Mucosa of gallbladder (tissue), 1 donor: Measurements from ENCODE around the gene NINJ1. TPM values are rescaled to one million over a fixed set of nuclear protein-coding genes. Genes with fewer than 3 reads are reported as not detected.

ENCODE experiments used
- DNase-seq: peaks from one replicate; pipeline ENCODE4 v3.0.0-alpha.2; 2020; ENCODE audit warnings: low spot score
- total RNA-seq: library from RNA; stranded (reverse); gene quantifications from one replicate; pipeline ENCODE4 v1.2.1, GENCODE V29; 2021
- donor health status: DM: no; HTN: no; CAD: no.

The NINJ1 gene
- total RNA-seq, 1 donor from 2014 or later = 75.6 TPM

DNA sequence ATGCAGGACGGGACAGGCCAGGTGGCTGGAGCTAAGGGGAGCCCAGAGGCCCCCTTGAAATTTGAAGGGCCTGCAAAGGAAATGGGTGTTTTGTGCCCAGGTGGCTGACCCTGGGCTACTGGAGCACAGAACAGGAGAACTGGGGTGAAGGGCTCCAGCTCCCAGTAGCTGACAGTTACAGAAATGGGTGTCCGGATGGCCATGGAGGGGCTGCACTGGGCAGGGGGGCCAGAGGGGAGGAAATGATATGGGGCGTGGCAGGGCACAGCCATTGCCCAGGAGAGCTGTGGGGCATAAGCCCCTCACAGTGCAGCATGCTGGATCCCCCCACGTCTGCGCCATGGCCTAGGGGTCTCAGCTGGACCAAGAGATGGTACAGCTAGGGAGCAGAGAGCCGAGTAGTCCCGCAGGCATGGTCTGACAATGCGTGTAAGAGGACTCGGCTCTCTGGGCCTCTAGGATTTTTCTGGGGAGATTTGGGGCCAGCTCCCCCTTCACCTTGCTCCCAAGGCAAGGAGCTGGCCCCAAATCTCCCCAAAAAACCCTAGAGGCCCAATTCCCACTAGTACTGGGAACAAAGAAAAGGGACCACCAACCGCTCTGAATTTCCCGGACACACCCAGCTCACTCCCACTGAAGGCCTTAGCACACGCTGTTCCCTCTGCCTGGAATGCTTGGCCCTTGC lies 45.9 kb downstream of the NINJ1 start:
- DNase-seq = no peak

DNA sequence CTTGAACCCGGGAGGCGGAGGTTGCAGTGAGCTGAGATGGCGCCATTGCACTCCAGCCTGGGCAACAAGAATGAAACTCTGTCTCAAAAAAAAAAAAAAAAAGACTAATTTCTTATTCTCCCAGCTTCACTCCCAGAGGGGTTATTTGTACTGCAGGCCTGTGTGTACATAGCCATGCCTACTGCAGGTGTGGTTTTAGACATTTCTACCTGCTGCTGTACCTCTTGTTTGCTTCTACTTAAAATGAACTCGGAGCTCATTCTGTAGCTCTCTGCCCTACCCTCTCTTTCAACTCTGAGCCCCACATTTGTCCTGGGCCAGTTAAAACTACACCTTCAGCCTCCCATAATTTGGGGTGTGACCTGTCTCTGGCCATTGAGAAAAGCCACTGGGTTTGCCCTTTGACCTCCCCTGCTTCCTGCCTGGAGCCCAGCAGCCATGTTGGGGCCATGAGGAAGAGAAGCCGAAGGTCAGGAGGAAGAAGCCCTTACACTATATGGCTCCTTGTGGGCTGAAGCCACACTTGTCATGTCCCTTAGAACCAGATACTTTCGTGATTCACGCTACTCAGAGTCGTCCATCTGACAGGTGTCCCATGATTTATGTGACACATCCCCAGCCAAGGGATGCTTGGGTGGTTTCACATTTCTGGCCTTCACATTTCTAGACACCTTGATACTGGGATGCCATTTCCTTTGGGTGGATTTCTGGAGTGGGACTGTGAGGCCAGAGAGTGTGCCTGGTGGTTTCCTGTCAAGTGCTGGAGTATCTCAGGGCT lies 47.4 kb downstream of the NINJ1 start:
- no peak for DNase-seq

DNA sequence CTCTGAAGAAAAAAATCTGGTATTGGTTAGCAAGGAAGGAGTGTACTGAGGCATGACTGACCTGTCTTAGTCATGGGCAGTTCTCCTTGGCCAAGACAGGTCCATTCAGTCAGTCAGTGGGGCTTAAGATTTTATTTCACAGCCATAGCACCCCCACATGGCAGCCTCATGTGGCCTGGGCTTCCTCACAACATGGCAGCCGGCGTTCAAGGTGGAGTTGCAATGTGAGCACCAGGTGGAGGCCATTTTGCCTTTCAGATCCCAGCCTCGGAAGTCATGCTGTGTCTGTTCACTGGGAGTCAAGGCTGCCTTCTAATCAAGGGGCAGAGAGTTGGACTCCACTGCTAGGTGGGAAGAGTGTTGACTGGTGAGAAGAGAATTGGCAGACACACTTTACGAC lies 48.4 kb downstream of the NINJ1 start:
- no peak for DNase-seq

DNA sequence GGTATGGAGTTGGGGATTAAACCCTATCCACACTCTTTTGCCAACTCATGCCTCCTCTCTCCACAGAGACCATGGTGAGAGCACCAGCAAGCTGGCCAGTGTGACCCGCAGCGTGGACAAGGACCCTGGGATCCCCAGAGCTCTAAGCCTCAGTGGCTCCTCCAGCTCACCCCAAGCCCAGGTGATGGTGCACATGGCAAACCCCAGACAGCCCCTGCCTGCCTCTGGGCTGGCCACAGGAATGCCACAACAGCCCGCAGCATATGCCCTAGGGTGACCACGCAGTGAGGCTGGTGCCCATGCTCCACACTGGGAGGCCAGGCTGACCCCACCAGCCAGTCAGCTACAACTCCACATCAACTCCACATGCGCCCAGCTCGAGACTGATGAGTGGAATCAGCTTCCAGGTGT lies 49.6 kb downstream of the NINJ1 start:
- DNase-seq = no peak

DNA sequence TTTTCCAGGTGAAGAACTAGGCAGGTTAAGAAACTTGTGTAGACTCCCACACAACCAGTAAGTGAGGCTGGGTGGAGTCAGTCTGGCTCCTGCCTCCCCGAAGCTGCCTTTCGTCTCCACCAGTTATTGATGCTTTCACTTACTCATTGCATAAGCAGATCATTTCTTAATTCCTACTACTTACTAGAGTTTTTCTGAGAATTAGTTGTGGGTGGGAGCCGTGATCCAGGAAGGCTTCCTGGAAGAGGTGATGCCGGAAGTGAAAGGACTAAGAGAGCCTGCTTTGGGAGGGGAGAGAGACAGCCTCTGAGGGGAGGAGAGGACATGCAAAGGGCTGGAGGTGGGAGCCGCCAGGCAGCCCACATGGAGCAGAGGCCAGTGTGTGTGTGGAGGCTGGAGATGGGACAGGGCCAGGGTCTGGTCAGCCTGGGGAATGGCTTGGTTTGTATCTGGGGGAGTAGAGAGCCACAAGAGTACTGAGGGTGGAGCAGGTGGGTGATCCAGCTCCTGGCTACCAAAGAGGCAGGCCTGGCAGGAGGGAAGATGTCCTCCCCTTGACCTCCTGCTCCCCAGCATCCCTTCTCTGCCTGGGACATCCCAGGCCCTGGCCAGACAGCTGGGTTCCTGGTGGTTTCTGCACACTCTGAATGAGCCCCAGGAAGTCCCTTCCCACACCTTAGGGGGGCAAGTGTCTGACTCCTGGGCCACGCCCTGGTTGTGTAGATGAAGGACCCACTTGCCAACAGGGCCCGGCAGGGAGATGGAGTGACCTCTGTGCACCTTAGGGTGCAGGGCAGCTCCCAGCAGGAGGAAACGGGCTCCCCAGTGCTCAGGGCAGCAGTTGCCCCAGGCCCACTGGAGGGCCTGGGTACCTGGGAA lies 50.2 kb downstream of the NINJ1 start:
- no peak for DNase-seq

DNA sequence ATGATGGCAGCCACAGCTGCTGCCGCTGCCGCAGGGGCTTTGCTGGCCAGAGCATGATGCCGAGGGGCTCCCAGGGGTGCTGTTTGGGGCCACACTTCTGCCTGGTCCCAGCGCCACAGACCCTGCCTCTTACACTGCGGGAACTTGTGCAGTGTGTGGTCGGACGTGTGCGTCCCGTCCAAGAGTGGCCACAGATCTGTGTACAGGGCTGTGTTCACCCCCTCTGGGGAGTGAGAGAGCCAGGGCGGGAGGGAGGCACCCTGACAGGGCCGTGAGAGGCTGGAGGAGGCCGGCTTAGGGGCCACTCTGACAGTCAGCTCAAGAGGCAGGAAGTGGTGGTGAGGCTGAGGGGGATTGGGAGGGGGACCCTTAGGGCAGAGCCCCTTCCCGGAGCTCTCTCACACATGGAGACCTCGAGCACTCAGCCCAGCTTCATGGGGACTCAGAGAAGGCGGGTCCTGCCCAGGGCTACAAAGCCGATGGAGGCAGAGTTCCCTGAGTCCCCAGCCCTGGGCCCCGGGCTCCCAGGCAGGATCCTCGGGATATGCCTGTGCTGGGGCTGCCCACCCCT lies 51.1 kb downstream of the NINJ1 start:
- no peak for DNase-seq

DNA sequence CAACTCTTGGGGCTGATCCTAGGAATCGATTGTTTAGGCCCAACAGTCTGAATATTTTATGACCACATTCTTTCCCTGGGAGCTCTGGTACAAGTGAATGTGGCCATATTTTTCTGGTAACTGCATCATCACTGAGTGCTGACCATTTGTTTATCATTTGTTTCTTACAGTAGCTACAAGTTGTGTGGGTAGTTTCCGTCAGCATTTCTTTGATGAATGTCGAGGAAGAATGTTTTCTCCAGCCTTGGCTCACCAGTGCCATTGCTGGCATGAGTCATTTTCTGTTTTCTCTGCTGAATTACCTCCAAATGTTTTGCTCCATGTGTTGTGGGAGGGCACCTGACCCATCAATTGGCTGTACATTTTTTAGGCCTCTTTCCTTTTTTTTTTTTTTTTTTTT lies 52.1 kb downstream of the NINJ1 start:
- DNase-seq = no peak

DNA sequence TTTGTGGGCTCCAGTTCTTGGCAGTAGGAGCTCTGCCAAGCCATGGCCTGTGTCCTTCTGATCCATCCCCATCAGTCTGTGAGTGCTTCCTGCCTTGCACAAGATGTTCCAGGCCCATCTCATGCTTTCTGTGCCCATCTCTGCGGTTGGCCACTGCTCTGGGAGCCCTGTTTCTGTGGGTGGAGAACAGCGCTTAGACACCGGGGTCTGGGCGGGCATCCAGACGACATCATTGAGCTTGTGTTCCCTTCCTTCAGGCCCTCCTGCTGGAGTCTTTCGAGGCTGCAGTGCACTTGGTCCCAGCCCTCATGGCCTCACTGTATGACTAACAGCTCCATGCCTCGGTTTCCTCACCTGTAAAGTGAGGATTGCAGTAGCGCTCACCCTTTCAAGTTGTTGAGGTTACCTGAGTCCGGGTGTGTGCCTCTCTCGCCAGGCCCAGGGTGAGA lies 52.9 kb downstream of the NINJ1 start:
- no peak for DNase-seq

DNA sequence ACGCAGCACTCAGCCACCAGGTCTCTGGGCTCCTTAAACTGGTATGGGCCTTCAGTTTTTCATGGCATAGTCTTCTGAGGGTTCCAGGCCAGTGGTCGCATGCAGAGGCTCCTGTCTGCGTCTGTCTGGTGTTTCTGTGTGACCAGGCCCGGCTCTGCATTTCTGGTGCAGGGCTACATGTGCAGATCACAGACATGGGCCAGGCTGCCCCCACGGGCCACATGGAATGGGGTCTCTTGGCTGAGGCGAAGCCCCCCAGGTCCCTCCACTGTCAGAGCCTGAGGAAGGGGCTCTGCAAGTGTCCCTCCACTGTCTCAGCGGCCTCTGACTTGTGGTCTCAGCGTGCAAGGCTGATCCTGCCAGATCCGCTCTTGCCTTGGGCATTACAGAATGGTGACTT lies 53.6 kb downstream of the NINJ1 start:
- no peak for DNase-seq

DNA sequence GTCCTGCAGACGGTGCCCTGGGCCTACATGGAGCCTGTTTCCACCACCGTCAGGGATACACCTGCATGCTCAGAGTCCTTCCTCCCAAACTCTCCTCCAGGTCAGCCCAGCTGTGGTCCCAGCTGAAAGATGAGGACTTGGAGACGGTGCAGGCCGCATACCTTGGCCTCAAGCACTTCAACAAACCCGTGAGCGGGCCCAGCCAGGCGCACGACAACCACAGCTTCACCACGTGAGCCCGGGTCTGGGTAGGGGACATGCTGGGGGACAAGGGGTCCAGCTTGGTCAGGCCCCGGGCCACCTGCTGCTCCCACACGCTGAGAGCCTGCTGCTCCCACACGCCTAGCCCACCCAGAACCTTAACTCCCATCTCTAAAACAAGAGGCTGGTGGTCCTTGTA lies 54.7 kb downstream of the NINJ1 start:
- no peak for DNase-seq

DNA sequence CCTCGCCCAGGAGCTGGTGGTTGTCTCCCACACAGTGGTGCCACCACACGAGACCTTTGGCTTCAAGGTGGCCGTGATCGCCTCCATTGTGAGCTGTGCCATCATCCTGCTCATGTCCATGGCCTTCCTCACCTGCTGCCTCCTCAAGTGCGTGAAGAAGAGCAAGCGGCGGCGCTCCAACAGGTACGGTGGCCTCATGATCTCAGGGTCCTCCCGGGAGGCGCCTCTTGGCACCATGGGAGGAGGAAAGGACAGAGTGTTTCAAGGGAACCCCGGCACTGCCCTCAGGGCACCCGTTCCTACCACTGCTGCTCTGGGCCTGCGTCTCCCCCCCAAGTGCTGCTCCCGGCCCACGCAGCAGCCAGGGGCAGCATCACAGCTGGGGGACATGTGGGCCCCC lies 56.2 kb downstream of the NINJ1 start:
- no peak for DNase-seq

DNA sequence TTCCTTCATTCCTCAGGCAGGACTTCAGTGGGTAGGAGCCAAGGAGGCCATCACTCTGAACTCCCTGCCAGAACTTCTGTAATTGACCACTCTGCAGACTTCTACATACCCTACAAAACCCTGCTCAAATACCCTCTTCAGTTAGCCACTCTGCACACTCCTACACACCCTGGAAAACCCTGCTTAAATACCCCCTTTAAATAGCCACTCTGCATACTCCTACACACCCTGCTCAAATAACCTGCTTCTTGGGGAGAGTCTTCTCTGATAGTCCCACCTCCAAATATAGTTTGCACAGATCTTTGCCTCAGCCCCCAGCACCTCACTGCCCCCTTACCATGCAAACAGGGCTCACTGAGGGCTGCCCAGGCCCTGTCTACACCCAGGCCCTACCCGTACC lies 56.7 kb downstream of the NINJ1 start:
- DNase-seq = no peak

DNA sequence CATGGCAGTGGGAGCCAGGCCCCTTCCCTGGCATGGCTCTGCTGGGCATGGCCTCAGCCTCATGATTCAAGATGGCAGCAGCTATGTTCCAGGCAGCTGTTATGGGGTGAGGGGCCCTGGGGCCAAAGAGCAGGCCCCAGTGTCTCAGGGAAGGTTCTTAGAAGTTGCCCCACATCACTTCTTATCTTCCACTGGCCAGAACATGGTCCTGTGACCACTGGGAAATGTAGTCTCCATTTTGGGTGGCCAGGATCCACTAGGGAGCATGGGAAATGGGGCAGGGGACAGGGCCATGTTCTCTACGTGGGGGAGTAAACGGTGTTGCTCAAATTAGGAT lies 57.3 kb downstream of the NINJ1 start:
- DNase-seq = no peak

DNA sequence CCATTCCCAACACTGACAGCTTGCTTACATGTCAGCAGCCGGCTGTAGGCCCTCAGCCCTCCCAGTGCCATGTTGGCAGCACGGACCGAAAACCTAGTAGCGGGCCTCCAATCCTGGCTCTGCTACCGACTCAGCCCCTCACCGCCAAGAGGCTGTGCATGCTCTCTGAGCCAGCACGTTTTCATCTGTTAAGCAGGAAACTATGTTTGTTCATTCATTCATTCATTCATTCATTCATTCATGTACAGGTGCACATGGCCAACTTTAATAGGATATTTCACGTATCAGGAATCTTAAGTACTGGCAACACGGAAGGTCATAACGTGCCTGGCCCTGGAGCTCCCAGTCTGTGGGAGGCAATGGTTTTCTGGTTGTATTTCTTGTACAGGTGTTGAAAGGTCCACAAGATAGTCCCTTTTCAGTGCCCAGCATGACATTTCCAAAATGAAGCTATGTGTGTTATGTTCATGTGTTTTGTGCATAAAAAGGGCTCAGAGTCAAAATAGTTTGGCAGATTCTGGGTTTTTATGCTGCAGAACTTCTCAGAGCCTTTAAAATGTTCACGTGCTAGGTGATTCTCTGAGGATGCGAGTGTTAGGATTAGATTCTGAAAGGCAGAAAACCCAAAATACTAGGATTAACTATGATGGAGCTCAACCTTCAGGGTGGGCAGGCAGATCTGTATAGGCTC lies 57.8 kb downstream of the NINJ1 start:
- no peak for DNase-seq

DNA sequence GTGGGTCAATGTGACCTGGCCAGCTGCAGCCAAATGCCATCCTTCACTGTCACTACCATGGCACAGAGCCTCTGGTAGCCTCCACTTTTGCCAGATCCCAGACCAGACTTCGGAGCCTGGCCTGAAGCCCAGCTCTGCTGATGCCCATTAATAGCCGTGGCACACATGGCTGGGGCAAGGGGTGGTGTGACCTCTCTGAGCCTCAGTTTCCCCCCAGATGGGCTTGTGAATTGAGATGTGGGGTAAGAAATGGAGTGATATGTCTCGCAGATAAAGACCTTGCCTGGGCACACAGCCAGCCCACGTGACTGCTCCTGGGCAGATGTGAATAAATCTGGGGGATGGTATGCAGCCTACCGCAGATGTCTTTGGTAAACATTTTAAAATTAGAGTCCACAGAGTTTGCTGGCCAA lies 61.7 kb downstream of the NINJ1 start:
- DNase-seq = peak; percentile 48

Other genes starting within 250 kb of the NINJ1 start
- 8.2 TPM for gene FGD3, start 186.7 kb downstream of the NINJ1 start, total RNA-seq
- gene SUSD3, start 75.5 kb downstream of the NINJ1 start, total RNA-seq = 5.0 TPM
- gene CARD19, start 38.0 kb downstream of the NINJ1 start, total RNA-seq = 45.2 TPM
- 37.2 TPM for gene WNK2, start 49.9 kb upstream of the NINJ1 start, total RNA-seq